HG03520 (cell line): ENCODE data around the gene SKI.

Experiments
- ATAC-seq: cut with Tn5 transposase; IDR thresholded peaks from one replicate; pipeline ENCODE4 v1.9.1; 2021; ENCODE audit warnings: mild to moderate bottlenecking, moderate library complexity; ENCODE audit not compliant: unreplicated experiment

SKI gene

GRCh38 chr1:2228157-2228594 is at the start of gene SKI:
Gene SKI (plus strand): TSS chr1:2228319. CDS start chr1:2228767, 448 bp downstream.
- no peak for ATAC-seq

- ATAC-seq, result no peak
Observed at GRCh38 chr1:2178875-2179274, 49.2 kb upstream of the SKI start.

GRCh38 chr1:2179283-2180013 is 48.7 kb upstream of the SKI start:
- ATAC-seq, result no peak

GRCh38 chr1:2180297-2181245 is 47.5 kb upstream of the SKI start:
- ATAC-seq, result no peak

- ATAC-seq, result no peak
Observed at GRCh38 chr1:2181271-2181670, 46.8 kb upstream of the SKI start.

GRCh38 chr1:2181752-2182151 is 46.4 kb upstream of the SKI start:
- no peak for ATAC-seq

GRCh38 chr1:2182376-2182775 is 45.7 kb upstream of the SKI start:
- ATAC-seq, result no peak

- ATAC-seq, result no peak
Observed at GRCh38 chr1:2183937-2184334, 44.2 kb upstream of the SKI start.

- no peak for ATAC-seq
Observed at GRCh38 chr1:2184531-2184930, 43.6 kb upstream of the SKI start.

- ATAC-seq, result no peak
Observed at GRCh38 chr1:2184934-2185333, 43.2 kb upstream of the SKI start.

GRCh38 chr1:2185880-2186855 is 42.0 kb upstream of the SKI start:
- no peak for ATAC-seq

GRCh38 chr1:2186901-2187300 is 41.2 kb upstream of the SKI start:
- ATAC-seq, result no peak

GRCh38 chr1:2187619-2188018 is 40.5 kb upstream of the SKI start:
- ATAC-seq, result no peak

- no peak for ATAC-seq
Observed at GRCh38 chr1:2188336-2188735, 39.8 kb upstream of the SKI start.

GRCh38 chr1:2189459-2190425 is 38.4 kb upstream of the SKI start:
- peak; percentile 78 for ATAC-seq

GRCh38 chr1:2190491-2190976 is 37.6 kb upstream of the SKI start:
- ATAC-seq, result no peak

- no peak for ATAC-seq
Observed at GRCh38 chr1:2192031-2192995, 35.8 kb upstream of the SKI start.
